Activated T-cell treated with anti-CD3 and anti-CD28 coated beads, Interleukin-2, amount 50 U/mL, for 4 hours (primary cell): Measurements from ENCODE around the gene MC1R. TPM values are rescaled to one million over a fixed set of nuclear protein-coding genes. Genes with fewer than 3 reads are reported as not detected.
"Not testable (repeated sequence)": the region's sequence is repeated elsewhere in the genome, so short reads cannot be mapped to it uniquely, and the experiment has no call there.

Experiments used
- ATAC-seq, 2 donors: fragments of 200-7000 bp; cut with Tn5 transposase; one replicate each; pipeline ENCODE4 v1.10.0; 2021
- DNase-seq: peaks from one replicate; pipeline ENCODE4 v3.0.0-alpha.2; 2020
- H3K27me3 Mint-ChIP-seq: one replicate; pipeline ENCODE4 v1.8.0; 2021; ENCODE audit warnings: low read depth, mixed read lengths
- H3K36me3 Mint-ChIP-seq: one replicate; pipeline ENCODE4 v1.8.0; 2022; ENCODE audit warnings: mixed read lengths; ENCODE audit not compliant: insufficient read depth
- H3K4me1 Mint-ChIP-seq: one replicate; pipeline ENCODE4 v1.8.0; 2021; ENCODE audit warnings: low read depth, mixed read lengths
- H3K4me3 Mint-ChIP-seq: one replicate; pipeline ENCODE4 v1.8.0; 2021; ENCODE audit warnings: mild to moderate bottlenecking, moderate library complexity, mixed read lengths
- H3K9me3 Mint-ChIP-seq: one replicate; pipeline ENCODE4 v1.8.0; 2021; ENCODE audit warnings: mixed read lengths
- total RNA-seq, 3 donors: library from RNA; stranded (reverse); gene quantifications; one replicate each; pipeline ENCODE4 v1.2.1, GENCODE V29; 2021

The MC1R gene
- total RNA-seq, 3 donors from 2014 or later = 2.5 to 3.0 (median 2.6) TPM

GRCh38 chr16:89905511-89906139 lies 13.0 kb upstream of the MC1R start:
- no peak overlapping the region for H3K4me3 Mint-ChIP-seq
- H3K4me1 Mint-ChIP-seq = peaks cover 3% of the 10 kb centered on the region
- peaks cover 7% of the 10 kb centered on the region for H3K36me3 Mint-ChIP-seq
- H3K9me3 Mint-ChIP-seq = no peaks in the 10 kb centered on the region
- ATAC-seq (no peak), DNase-seq (no peak)
- no peaks in the 10 kb centered on the region for H3K27me3 Mint-ChIP-seq

GRCh38 chr16:89906140-89907025 lies 12.3 kb upstream of the MC1R start:
- H3K36me3 Mint-ChIP-seq = peaks cover 10% of the 10 kb centered on the region
- peaks cover 3% of the 10 kb centered on the region for H3K4me1 Mint-ChIP-seq
- ATAC-seq (no peak), DNase-seq (no peak)
- H3K4me3 Mint-ChIP-seq = no peak overlapping the region
- H3K9me3 Mint-ChIP-seq = no peaks in the 10 kb centered on the region
- H3K27me3 Mint-ChIP-seq = no peaks in the 10 kb centered on the region

GRCh38 chr16:89907055-89907814 lies 11.4 kb upstream of the MC1R start:
- DNase-seq (no peak), ATAC-seq (no peak)
- Mint-ChIP-seq H3K9me3 (no peaks in the 10 kb centered on the region), H3K36me3 (peaks cover 11% of the 10 kb centered on the region), H3K4me1 (peaks cover 3% of the 10 kb centered on the region), H3K4me3 (no peak overlapping the region), H3K27me3 (no peaks in the 10 kb centered on the region)

GRCh38 chr16:89908236-89908635 lies 10.4 kb upstream of the MC1R start:
- DNase-seq (no peak), ATAC-seq (no peak)
- peaks cover 3% of the 10 kb centered on the region for H3K4me1 Mint-ChIP-seq
- H3K9me3 Mint-ChIP-seq = no peaks in the 10 kb centered on the region
- H3K4me3 Mint-ChIP-seq = no peak overlapping the region
- no peaks in the 10 kb centered on the region for H3K27me3 Mint-ChIP-seq
- H3K36me3 Mint-ChIP-seq = peaks cover 14% of the 10 kb centered on the region

GRCh38 chr16:89909777-89910716 lies 8.6 kb upstream of the MC1R start:
- Mint-ChIP-seq H3K4me1 (peaks cover 3% of the 10 kb centered on the region), H3K4me3 (no peak overlapping the region), H3K9me3 (no peaks in the 10 kb centered on the region), H3K27me3 (no peaks in the 10 kb centered on the region), H3K36me3 (peaks cover 16% of the 10 kb centered on the region)
- ATAC-seq (peak; percentile 86 to 89), DNase-seq (peak; percentile 62)

GRCh38 chr16:89910717-89911354 lies 7.8 kb upstream of the MC1R start:
- Mint-ChIP-seq H3K4me3 (no peak overlapping the region), H3K36me3 (peaks cover 13% of the 10 kb centered on the region), H3K9me3 (no peaks in the 10 kb centered on the region), H3K4me1 (peaks cover 3% of the 10 kb centered on the region), H3K27me3 (no peaks in the 10 kb centered on the region)
- ATAC-seq (no peak), DNase-seq (no peak)

- Mint-ChIP-seq H3K27me3 (no peaks in the 10 kb centered on the region), H3K4me1 (peaks cover 3% of the 10 kb centered on the region), H3K9me3 (no peaks in the 10 kb centered on the region), H3K36me3 (peaks cover 9% of the 10 kb centered on the region), H3K4me3 (no peak overlapping the region)
- ATAC-seq = no peak
- no peak for DNase-seq
Observed at GRCh38 chr16:89911375-89911774, 7.3 kb upstream of the MC1R start.

GRCh38 chr16:89912143-89912542 lies 6.5 kb upstream of the MC1R start:
- DNase-seq (no peak), ATAC-seq (no peak)
- no peak overlapping the region for H3K4me3 Mint-ChIP-seq
- peaks cover 9% of the 10 kb centered on the region for H3K36me3 Mint-ChIP-seq
- H3K9me3 Mint-ChIP-seq = no peaks in the 10 kb centered on the region
- no peaks in the 10 kb centered on the region for H3K27me3 Mint-ChIP-seq
- peaks cover 3% of the 10 kb centered on the region for H3K4me1 Mint-ChIP-seq

GRCh38 chr16:89912627-89913026 lies 6.0 kb upstream of the MC1R start:
- no peak overlapping the region for H3K4me3 Mint-ChIP-seq
- H3K4me1 Mint-ChIP-seq = peaks cover 5% of the 10 kb centered on the region
- no peaks in the 10 kb centered on the region for H3K27me3 Mint-ChIP-seq
- no peaks in the 10 kb centered on the region for H3K9me3 Mint-ChIP-seq
- DNase-seq (no peak), ATAC-seq (no peak)
- peaks cover 9% of the 10 kb centered on the region for H3K36me3 Mint-ChIP-seq

GRCh38 chr16:89913408-89914387 lies 5.0 kb upstream of the MC1R start:
- Mint-ChIP-seq H3K4me3 (no peak overlapping the region), H3K4me1 (peaks cover 14% of the 10 kb centered on the region), H3K9me3 (no peaks in the 10 kb centered on the region), H3K36me3 (peaks cover 9% of the 10 kb centered on the region), H3K27me3 (peaks cover 2% of the 10 kb centered on the region)
- ATAC-seq = no peak
- DNase-seq = no peak

- H3K4me3 Mint-ChIP-seq, H3K27me3 Mint-ChIP-seq, H3K36me3 Mint-ChIP-seq, DNase-seq, ATAC-seq, H3K9me3 Mint-ChIP-seq: not testable (repeated sequence)
- H3K4me1 Mint-ChIP-seq = peaks cover 22% of the 10 kb centered on the region
Observed at GRCh38 chr16:89914642-89915285, 3.9 kb upstream of the MC1R start.
